NCI-H1417 treated with DMSO at 0.1 percent for 48 hours (cell line): ENCODE measurements around the gene NRAS.

Experiments used
- DNase-seq: peaks from one replicate; lab custom pipeline; 2025; lab: John Stamatoyannopoulos, UW

Gene NRAS

DNA sequence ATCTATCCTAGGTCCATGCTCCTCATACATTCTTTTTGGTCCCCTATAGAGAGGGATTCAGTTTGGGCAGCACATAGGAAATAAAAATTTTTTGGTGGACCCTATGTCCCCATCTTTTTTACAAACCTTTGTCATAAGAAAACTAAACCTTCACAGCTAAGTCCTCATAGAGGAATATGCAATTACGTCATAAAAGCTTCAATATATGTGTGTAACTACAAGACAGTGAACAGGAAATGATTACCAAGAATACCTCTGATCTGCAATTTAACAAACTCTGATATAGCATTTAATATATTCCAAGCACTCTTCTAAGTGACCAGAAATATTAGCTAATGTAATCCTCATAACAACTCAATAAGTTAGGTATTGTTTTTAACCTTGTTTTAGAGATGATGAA, 40.5 kb downstream of the NRAS start:
- no peak for DNase-seq

GRCh38 chr1:114671939-114672275, 44.7 kb downstream of the NRAS start:
- no peak for DNase-seq

DNA sequence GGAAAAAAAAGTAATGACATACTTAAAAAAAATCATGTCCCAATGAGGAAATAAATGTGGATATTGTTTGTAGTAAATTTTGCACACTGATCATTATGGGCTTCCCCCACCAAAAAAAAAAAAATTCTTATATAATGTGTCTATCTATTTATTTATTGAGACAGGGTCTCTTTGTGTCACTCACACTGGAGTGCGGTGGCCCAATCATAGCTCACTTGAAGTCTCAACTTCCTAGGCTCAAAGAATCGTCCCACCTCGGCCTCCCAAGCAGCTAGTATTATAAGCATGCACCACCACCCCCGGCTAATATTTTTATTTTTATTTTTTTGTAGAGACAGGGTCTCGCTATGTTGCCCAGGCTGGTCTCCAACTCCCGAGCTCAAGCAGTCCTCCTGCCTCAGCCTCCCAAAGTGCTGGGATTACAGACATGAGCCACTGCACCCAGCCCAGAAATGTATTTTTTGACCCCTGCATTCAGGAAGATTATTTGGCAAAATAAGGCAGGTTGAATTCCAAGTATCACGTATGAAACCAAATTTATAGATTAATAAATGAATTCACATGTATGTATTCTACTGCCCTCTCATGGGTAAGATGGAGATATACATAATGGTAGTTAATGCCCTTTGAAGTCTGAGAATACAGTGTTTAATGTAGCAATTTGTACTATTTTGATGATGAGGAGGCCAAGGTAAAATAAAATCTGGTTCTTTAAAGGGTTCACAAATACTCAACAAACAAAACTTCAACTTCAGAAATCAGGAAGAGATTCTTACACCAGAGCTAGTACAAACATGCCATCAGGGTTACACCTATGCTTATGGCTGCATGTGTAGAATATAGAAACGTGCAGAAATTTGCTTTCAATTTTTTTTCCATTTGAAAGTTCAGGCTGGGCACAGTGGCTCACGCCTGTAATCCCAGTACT, 45.3 kb downstream of the NRAS start:
- no peak for DNase-seq

DNA sequence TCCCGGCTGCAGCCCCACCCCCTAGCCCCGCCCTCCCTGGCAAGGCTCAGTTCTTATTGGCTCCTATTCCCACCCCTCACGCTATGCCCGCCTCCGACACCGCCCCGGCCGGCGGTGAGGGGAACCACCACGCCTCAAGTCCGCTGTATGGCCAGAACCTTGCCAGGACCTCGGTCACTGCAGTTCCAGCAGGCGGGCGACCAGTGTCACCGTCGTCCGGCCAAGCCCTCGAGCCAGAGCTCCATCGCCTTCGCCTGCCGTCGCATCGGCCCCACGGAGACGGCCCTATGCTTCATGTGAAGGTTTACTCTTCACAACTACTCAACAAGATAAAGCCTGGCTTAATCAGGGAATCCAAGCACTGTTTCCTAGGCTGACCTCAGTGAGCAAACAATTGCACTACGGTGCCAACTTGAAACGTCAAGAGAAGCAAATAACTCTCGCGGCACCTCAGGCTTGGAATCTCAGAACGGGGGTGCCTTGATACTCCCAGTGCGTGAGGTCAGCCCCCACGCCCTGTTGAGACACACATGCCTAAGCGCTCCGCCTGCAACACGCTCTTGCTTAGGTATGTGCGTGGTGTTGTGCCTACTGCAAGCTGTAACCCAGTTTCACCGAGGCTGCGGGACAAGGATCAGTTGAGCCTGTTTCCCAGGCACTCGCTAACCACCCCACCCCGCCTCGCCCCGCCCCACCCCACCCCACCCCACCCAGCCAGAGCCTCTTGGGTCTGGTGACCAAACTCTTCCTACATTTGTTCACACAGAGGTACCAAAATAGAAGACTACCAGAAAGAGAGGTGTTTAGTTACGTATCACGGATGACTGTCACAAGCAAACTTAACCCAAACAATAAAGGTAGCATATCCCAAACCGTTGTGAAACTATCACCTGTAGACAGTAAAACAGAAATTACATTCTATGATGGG, 46.2 kb downstream of the NRAS start:
- DNase-seq = no peak

GRCh38 chr1:114669562-114670082, 46.9 kb downstream of the NRAS start, which contains the start of gene DENND2C:
Gene DENND2C (minus strand): TSS chr1:114670049. CDS start chr1:114625984, 44,065 bp downstream.
- no peak for DNase-seq

DNA sequence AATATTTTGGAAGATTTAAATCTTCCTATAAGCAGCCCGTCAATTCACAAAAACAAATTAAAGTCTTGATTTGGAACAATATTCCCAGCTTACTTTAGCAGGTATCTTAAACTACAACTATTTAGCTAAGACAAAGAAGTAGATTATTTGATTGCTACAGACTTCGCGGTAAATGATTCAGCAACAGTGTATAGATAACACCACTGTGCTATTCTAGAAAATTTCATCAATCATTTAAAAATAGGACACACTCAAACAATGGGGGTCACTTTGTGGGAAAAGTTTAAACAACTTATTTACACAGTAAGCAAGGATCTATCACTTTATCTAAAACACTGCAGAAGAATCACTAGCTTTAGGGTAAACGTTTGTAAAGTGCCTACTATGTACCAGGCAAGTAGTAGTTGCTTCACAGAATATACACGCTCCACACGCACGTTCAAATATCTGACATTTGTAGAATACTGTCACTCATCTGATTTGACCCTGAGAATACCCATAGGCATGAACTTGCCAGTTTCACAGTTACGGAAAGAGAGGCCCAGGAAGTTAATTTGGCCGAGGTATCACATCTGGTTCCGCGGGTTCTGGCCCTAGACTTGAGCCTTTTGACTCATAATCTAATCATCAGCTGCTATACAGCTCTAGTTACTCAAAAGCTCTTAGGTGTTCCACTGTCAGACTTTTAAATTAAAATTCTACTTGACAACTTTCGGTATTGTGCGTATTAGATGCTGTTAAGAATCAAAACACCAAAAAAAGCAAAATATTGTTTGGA, 47.6 kb downstream of the NRAS start:
- DNase-seq = no peak

GRCh38 chr1:114668373-114668772, 48.2 kb downstream of the NRAS start:
- DNase-seq = no peak

DNA sequence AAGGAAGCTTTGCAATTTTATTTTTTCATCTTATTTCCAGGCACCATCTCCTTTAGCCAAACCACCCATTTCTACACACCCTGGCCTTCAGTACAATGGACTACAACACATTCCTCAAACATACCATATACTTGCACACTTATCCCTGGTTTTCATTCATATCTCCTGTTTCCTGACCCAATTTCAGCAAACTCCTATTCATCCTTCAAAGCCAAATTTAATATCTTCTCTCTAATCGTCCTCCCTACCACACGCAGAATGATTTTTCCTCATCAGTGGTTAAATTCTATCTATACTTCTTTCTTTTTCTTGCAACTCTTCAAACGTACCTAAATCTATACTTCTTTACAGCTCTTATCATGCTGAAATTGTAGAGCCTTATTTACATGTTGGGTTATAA, 49.6 kb downstream of the NRAS start:
- DNase-seq = no peak

DNA sequence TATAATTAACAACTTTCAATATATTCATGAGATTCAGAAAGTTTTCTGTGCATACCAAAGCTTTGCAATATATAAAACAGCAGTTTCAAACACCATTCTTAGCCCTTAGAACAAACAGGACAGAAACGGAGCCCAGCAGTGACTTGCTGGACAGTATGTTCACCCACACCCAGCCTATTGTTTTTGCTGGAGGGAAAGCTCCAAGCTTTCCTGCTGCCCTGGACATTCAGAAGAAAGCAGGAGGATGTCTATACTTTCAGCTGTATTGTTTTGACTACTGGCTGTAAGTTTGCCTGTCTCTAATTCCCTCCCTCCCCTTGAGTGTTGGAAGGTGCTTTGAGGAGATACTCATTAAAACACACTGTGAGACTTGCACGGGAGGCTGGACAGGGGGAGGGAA, 56.3 kb downstream of the NRAS start:
- DNase-seq = no peak
